CD14-positive monocyte (primary cell): Measurements from ENCODE around the gene C5orf58. TPM values are rescaled to one million over a fixed set of nuclear protein-coding genes. Genes with fewer than 3 reads are reported as not detected.

Experiments used
- DNase-seq, 3 donors: peaks; one replicate each; pipeline ENCODE4 v3.0.0-alpha.2; 2011 to 2022
- H2AFZ ChIP-seq: 2 replicates; pipeline ENCODE4 v1.6.0; 2012; ENCODE audit warnings: mild to moderate bottlenecking, low read depth, low read length, inconsistent platforms; ENCODE audit not compliant: insufficient read depth, poor library complexity, severe bottlenecking
- H3K27ac ChIP-seq, 2 donors: 1 replicate in 1 of 2; 2 replicates in 1 of 2; pipeline ENCODE4 v1.5.1; 2012 to 2013; ENCODE audit warnings: low read length in 2 of 2, control low read depth in 1 of 2, inconsistent platforms in 1 of 2, low read depth in 1 of 2, mild to moderate bottlenecking in 1 of 2
- H3K27me3 ChIP-seq, 2 donors: one replicate each; pipeline versions ENCODE4 v1.6.0 to v1.6.1; 2011 to 2013; ENCODE audit warnings: low read length in 2 of 2; ENCODE audit not compliant: control insufficient read depth in 2 of 2, insufficient read depth in 2 of 2
- H3K36me3 ChIP-seq, 2 donors: replicated peaks in 1 of 2; 1 replicate in 1 of 2; 2 replicates in 1 of 2; pipeline versions ENCODE4 v1.5.1 to v1.6.1; 2012 to 2013; ENCODE audit warnings: low read length in 2 of 2, control low read depth in 1 of 2, inconsistent platforms in 1 of 2, mild to moderate bottlenecking in 1 of 2; ENCODE audit not compliant: insufficient read depth in 2 of 2, control insufficient read depth in 1 of 2
- H3K4me1 ChIP-seq, 2 donors: 1 replicate in 1 of 2; 2 replicates in 1 of 2; pipeline versions ENCODE4 v1.5.1 to v1.6.1; 2012 to 2013; ENCODE audit warnings: low read length in 2 of 2, control low read depth in 1 of 2, inconsistent platforms in 1 of 2, mild to moderate bottlenecking in 1 of 2, moderate library complexity in 1 of 2; ENCODE audit not compliant: insufficient read depth in 2 of 2, control insufficient read depth in 1 of 2
- H3K4me2 ChIP-seq: replicated peaks from 2 replicates; pipeline ENCODE3; 2012; ENCODE audit warnings: low read length, moderate library complexity, mild to moderate bottlenecking; ENCODE audit not compliant: poor library complexity, severe bottlenecking; ENCODE audit errors: extremely low read depth
- H3K4me3 ChIP-seq, 3 experiments: fragments of 200-600 bp in 1 of 3; sonication (generic) in 1 of 3; replicated peaks in 1 of 3; 1 replicate in 2 of 3; 2 replicates in 1 of 3; pipeline ENCODE4 v1.5.1; 2011 to 2013; ENCODE audit warnings: low read length in 3 of 3, mild to moderate bottlenecking in 3 of 3, control low read depth in 2 of 3, low read depth in 2 of 3, inconsistent platforms in 1 of 3, moderate library complexity in 1 of 3
- H3K79me2 ChIP-seq: 2 replicates; pipeline ENCODE4 v1.6.0; 2012; ENCODE audit warnings: mild to moderate bottlenecking, control low read depth, inconsistent platforms, low read length, moderate library complexity; ENCODE audit not compliant: insufficient read depth
- H3K9ac ChIP-seq: 2 replicates; pipeline ENCODE4 v1.6.0; 2017; ENCODE audit warnings: low read length, mild to moderate bottlenecking; ENCODE audit not compliant: insufficient read depth, poor library complexity, severe bottlenecking
- H3K9me3 ChIP-seq, 2 donors: replicated peaks in 1 of 2; 1 replicate in 1 of 2; 2 replicates in 1 of 2; pipeline versions ENCODE4 v1.5.1 to v1.6.1; 2012 to 2013; ENCODE audit warnings: low read length in 2 of 2, control low read depth in 1 of 2; ENCODE audit not compliant: control insufficient read depth in 1 of 2, insufficient read depth in 1 of 2
- H4K20me1 ChIP-seq: 2 replicates; pipeline ENCODE4 v1.6.0; 2012; ENCODE audit warnings: mild to moderate bottlenecking, low read length, control low read depth, moderate library complexity; ENCODE audit not compliant: insufficient read depth
- H3K27ac Mint-ChIP-seq, 7 donors: one replicate each; pipeline ENCODE4 v1.8.0; 2020; ENCODE audit warnings: mild to moderate bottlenecking in 7 of 7, mixed read lengths in 7 of 7, moderate library complexity in 6 of 7, inconsistent platforms in 2 of 7
- H3K27me3 Mint-ChIP-seq, 3 donors: one replicate each; pipeline ENCODE4 v1.8.0; 2021 to 2022; ENCODE audit warnings: low read depth in 3 of 3, mild to moderate bottlenecking in 3 of 3, mixed read lengths in 3 of 3, moderate library complexity in 3 of 3, inconsistent platforms in 1 of 3
- H3K36me3 Mint-ChIP-seq, 2 donors: one replicate each; pipeline ENCODE4 v1.8.0; 2020; ENCODE audit warnings: mixed read lengths in 2 of 2, inconsistent platforms in 1 of 2, mild to moderate bottlenecking in 1 of 2
- H3K4me1 Mint-ChIP-seq: one replicate; pipeline ENCODE4 v1.8.0; 2020; ENCODE audit warnings: mild to moderate bottlenecking, mixed read lengths
- H3K4me3 Mint-ChIP-seq, 2 donors: one replicate each; pipeline ENCODE4 v1.8.0; 2020; ENCODE audit warnings: mild to moderate bottlenecking in 2 of 2, mixed read lengths in 2 of 2, moderate library complexity in 1 of 2
- H3K9me3 Mint-ChIP-seq, 7 donors: one replicate each; pipeline ENCODE4 v1.8.0; 2020 to 2022; ENCODE audit warnings: mixed read lengths in 7 of 7, mild to moderate bottlenecking in 6 of 7, moderate library complexity in 6 of 7, inconsistent platforms in 2 of 7
- WGBS: methylation state at CpG from one replicate; pipeline ENCODE4 v1.1.5; 2013; ENCODE audit warnings: missing lambda C conversion rate; ENCODE audit not compliant: insufficient coverage; 5-methylcytosine and 5-hydroxymethylcytosine counted together
- intact Hi-C, 2 donors: fragments of 100-400 bp; cut with micrococcal nuclease; formaldehyde crosslinking; loops; one replicate each; pipeline versions ENCODE4 v1.15.0 to v1.15.1; 2023
- polyA plus RNA-seq, 3 donors: library from polyadenylated mRNA; depleted of rRNA in 1 of 3; unstranded in 2 of 3; stranded (reverse) in 1 of 3; fragments of 300-500 nt in 2 of 3; fragments of >200 nt in 1 of 3; fragmentation: Illumina TruSeq in 2 of 3; gene quantifications; 1 replicate in 2 of 3; 2 replicates in 1 of 3; pipeline ENCODE4 v1.2.3, GENCODE V29; 2012 to 2021
- TF ChIP-seq, protein P1 (sequence below): fragments of 200-600 bp; IDR thresholded peaks from one replicate; pipeline ENCODE4 v1.8.0; 2022; ENCODE audit warnings: antibody characterized with exemption, mild to moderate bottlenecking

The C5orf58 gene
- polyA plus RNA-seq, 3 donors, result 0.46 TPM; not detected in 2

DNA sequence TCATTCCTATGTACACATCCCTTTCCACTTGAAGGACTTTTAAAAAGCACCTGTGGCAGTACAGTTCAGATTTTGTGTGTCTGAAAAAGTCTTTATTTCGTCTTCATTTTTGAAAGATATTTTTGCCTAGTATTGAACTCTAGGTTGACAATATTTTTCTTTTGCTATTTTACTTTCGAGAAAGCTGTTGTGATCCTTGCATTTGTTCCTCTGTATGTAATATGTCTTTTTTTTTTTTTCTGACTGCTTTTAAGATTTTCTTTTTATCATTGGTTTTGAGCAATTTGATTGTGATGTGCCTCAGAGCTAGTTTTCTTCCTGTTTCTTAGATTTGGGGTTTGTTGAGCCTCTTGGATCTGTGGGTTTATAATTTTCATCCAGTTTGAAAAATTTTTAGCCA, 51.4 kb downstream of the C5orf58 start:
- intact Hi-C loops, result no loop called here
- peaks cover 70 to 84% of the 10 kb centered on the region in 2 donors for H3K4me1 ChIP-seq
- DNase-seq, result no peak
- Mint-ChIP-seq H3K36me3 (peaks cover 88 to 99% of the 10 kb centered on the region in 2 donors), H3K27me3 (peaks cover 0 to 2% (median 0%) of the 10 kb centered on the region in 3 donors), H3K4me3 (no peak overlapping the region), H3K4me1 (peaks cover 92% of the 10 kb centered on the region), H3K9me3 (no peaks in the 10 kb centered on the region), H3K27ac (peak overlapping the region in 4 of 7 donors; percentile 31 to 84 (median 72))
- no peak overlapping the region for H2AFZ ChIP-seq
- WGBS, result no CpG with 5 or more reads among the region's 2 CpGs
- no peak overlapping the region for H3K4me2 ChIP-seq
- H3K4me3 ChIP-seq, result no peak overlapping the region
- peaks cover 78 to 89% of the 10 kb centered on the region in 2 donors for H3K36me3 ChIP-seq
- H3K27ac ChIP-seq, result peak overlapping the region in 1 of 2 donors; percentile 83
- H3K9ac ChIP-seq, result no peak overlapping the region
- H3K27me3 ChIP-seq, result no peaks in the 10 kb centered on the region
- no peaks in the 10 kb centered on the region for H3K9me3 ChIP-seq
- TF ChIP-seq, protein P1, sequence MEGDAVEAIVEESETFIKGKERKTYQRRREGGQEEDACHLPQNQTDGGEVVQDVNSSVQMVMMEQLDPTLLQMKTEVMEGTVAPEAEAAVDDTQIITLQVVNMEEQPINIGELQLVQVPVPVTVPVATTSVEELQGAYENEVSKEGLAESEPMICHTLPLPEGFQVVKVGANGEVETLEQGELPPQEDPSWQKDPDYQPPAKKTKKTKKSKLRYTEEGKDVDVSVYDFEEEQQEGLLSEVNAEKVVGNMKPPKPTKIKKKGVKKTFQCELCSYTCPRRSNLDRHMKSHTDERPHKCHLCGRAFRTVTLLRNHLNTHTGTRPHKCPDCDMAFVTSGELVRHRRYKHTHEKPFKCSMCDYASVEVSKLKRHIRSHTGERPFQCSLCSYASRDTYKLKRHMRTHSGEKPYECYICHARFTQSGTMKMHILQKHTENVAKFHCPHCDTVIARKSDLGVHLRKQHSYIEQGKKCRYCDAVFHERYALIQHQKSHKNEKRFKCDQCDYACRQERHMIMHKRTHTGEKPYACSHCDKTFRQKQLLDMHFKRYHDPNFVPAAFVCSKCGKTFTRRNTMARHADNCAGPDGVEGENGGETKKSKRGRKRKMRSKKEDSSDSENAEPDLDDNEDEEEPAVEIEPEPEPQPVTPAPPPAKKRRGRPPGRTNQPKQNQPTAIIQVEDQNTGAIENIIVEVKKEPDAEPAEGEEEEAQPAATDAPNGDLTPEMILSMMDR, result no peak
- peaks cover 99% of the 10 kb centered on the region for H4K20me1 ChIP-seq
- H3K79me2 ChIP-seq, result peaks cover 91% of the 10 kb centered on the region

DNA sequence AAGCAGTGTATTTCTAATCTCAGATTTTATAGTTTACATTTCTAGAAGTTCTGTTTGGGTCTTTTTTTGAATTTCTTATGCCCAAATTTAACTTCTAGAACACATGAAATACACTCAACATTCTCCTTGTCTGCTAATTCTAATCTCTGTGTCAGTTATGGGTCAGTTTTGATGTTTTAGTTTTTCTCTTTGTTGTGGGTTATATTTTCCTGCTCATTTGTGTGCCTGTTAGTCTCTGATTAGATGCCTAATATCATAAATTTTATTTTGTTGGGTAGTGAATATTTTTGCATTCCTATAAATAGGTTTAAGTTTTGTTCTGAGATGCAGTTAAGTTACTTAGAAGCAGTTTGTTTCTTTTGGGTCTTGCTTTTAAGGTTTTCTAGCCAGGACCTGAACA, 52.4 kb downstream of the C5orf58 start:
- Histone ChIP-seq H3K27me3 (no peaks in the 10 kb centered on the region), H3K27ac (peak overlapping the region in 1 of 2 donors; percentile 83), H4K20me1 (peaks cover 99% of the 10 kb centered on the region), H2AFZ (no peak overlapping the region), H3K9ac (no peak overlapping the region), H3K9me3 (no peaks in the 10 kb centered on the region), H3K4me3 (no peak overlapping the region), H3K4me2 (no peak overlapping the region), H3K36me3 (peaks cover 83 to 93% of the 10 kb centered on the region in 2 donors), H3K79me2 (peaks cover 91% of the 10 kb centered on the region), H3K4me1 (peaks cover 70 to 84% of the 10 kb centered on the region in 2 donors)
- Mint-ChIP-seq H3K27ac (peak overlapping the region in 3 of 7 donors; percentile 31 to 87 (median 50)), H3K4me1 (peaks cover 92% of the 10 kb centered on the region), H3K9me3 (peaks cover 0 to 2% (median 0%) of the 10 kb centered on the region in 7 donors), H3K36me3 (peaks cover 90 to 99% of the 10 kb centered on the region in 2 donors), H3K27me3 (peaks cover 0 to 2% (median 0%) of the 10 kb centered on the region in 3 donors), H3K4me3 (no peak overlapping the region)
- intact Hi-C loops, result no loop called here
- TF ChIP-seq, protein P1, result no peak
- DNase-seq, result no peak
